Ramos (cell line): ENCODE data around the gene CHN1.

Experiments
- in situ Hi-C: fragments of 300-500 bp; cut with MboI; formaldehyde crosslinking; loops from one replicate; pipeline ENCODE4 v1.14.3; 2022; ENCODE audit warnings: low sequenced_read_pairs; ENCODE audit not compliant: unreplicated experiment

Gene CHN1, protein sequence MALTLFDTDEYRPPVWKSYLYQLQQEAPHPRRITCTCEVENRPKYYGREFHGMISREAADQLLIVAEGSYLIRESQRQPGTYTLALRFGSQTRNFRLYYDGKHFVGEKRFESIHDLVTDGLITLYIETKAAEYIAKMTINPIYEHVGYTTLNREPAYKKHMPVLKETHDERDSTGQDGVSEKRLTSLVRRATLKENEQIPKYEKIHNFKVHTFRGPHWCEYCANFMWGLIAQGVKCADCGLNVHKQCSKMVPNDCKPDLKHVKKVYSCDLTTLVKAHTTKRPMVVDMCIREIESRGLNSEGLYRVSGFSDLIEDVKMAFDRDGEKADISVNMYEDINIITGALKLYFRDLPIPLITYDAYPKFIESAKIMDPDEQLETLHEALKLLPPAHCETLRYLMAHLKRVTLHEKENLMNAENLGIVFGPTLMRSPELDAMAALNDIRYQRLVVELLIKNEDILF

DNA sequence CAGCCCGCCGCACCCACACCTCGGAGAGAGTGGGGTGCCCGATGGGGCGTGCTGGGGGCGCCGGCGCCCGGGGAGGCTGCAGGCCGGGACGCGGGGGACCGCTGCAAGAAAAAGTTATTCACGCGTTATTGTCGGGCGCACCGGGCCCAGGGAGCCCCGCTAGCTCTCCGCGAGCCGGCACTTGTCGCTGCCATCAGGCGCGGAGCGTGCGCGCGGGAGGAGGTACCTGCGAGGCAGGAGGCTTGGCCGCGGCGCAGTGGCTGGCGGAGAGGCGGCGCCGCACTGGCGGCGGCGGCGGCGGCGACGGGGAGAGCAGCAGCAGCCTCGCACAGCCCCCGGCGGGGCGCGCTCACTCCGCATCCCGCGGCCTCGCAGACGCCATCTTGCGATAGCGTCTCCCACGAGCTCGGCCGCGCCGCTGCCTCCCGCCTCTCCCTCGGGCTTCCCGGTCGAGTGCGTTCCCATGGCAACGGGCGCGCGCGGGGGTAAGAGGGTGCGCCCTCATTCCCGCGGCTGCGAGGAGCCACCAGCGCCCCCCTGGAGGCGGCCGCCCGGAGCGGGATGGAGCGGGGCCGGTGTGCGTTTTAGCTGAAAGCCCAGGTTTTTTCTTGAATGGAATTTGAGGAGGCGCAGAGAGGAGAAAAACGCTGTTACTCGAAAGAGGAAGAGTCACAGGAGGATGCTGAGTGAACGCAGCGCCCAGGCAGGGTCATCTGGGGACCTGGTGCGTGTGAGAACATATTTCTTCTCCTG lies at the start of gene CHN1:
Gene CHN1, minus strand, starts transcription at position 402 of the 753 bp plus-strand sequence. CDS start 469 bp downstream, outside the sequence.
- in situ Hi-C loops, result no loop called here

DNA sequence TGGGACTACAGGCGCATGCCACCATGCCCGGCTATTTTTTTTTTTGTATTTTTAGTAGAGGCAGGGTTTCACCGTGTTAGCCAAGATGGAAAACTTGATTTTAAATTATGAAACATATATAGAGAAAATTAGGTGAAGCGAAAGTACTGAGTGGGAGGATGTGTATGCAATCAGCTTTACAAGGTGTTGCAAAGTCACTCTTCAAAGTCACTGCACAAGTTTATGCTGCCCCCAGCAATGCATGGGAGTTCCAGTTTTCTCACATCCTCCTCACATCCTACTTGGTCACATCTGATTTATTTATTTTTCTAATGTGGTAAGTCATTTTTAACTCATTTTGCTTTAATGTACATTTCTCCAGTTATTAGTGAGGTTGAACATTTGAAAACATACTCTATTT lies 49.2 kb upstream of the CHN1 start:
- in situ Hi-C loops, result no loop called here

DNA sequence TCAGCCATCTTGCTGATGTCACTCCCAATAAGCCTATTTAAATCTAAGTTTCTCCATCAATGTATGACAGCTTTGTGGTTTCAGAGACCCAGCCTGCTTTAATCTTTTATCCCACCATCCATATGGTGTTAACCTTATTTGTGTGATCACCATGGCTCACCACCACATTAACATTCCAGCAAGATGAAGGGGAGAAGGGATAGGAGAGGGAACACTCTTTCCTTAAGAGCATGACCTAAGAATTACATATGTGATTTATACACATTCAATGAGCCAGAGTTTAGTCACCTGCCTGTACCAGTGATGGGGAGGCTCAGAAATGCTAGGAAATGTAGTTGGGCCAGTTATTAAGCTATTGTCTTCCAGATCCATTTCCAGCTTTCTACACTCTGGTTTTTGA lies 44.5 kb upstream of the CHN1 start:
- in situ Hi-C loops, result no loop called here

DNA sequence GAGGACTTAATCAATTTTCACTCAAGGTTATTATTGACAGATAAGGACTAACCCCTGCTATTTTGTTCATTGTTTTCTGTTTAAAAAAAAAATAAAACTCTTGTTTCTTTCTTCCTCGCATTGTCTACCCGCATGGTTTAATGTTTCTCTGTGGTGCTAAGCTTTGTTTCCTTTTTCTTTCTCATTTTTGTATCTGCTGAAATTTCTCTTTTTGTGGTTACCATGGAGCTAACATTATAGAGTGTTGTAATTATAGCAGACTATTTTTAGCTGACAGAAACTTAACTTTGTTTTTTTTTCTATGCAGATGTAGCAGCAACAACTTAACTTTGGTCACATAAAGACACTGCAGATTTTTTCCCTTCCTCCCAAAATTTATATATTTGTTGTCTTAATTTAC lies 43.1 kb upstream of the CHN1 start:
- in situ Hi-C loops, result no loop called here

DNA sequence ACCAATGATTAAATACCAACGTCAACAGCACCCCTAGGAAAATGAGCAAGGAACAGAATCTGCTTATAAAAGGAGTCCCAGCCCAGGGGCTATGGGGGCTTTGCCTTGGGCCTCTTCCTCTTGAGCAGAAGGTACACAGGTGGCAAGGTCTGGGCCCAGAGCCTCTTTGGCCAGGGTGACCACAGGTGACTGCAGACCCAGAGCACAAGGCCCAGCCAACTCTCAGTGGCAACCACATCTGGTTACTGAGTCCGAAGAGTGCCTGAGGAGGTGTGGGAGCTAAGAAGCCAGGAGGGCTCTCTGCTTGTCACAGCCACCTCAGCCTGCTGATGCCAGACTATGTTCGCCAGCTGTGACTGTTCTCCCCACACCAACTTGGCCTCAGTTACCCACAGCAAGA lies 34.3 kb upstream of the CHN1 start:
- in situ Hi-C loops, result no loop called here

DNA sequence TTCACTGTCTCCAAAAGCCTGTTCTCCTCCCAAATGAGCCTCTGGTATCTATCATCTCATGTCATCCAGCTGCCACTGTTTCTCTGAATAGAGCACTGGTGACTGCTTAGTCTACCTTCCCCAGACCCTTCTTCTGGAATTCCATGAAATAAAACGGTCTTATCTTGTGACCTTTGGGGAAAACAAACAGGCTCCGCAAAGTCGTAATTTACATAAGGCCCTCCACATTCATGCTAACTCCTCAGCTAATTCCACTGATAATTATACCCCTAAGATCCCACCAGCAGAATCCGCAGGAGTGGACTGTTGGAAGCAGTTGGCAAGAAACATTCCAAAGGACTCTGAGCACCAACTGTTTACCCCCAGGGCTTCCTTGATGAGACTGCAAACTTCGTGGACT lies 33.9 kb upstream of the CHN1 start:
- in situ Hi-C loops, result no loop called here

DNA sequence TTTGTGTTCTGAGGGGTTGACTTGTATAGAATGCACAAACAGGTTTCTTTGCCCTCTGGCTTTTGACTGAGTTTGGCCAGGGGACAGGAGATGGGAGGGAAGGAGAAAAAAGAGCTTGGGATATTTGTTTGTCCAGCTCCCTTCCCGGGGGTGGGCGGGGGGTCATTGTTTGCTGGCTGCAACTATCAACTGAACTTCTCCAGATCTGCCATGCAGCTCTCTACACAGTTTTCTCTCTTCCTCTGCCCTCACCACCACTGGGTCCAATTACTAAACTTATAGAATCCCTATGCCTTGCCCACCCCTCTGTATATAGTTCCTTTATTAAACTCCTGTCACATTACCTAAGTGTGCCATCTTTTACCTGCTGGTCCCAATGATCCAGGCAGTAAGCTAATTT lies 32.8 kb upstream of the CHN1 start:
- in situ Hi-C loops, result no loop called here

DNA sequence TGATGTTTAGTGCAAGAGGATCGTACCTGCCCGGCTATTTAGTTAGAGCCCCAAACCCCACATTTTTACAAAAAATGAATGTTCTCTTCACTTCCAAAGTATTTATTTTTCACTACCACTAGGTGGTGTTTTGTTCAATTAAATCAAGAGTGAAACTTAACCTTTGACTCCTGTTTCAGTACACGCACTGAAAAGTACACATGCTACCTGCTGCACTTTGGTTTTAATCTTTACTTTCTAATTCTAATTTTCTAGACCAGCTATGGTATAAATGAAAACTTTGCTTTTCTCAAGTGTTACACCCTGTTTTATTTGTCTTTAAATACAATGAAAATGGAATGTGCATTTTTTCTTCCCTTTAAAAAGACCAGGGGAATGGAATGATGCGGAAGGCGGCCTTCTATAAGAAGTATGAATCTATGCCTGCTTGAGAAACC lies 31.4 kb upstream of the CHN1 start:
- in situ Hi-C loops, result no loop called here

DNA sequence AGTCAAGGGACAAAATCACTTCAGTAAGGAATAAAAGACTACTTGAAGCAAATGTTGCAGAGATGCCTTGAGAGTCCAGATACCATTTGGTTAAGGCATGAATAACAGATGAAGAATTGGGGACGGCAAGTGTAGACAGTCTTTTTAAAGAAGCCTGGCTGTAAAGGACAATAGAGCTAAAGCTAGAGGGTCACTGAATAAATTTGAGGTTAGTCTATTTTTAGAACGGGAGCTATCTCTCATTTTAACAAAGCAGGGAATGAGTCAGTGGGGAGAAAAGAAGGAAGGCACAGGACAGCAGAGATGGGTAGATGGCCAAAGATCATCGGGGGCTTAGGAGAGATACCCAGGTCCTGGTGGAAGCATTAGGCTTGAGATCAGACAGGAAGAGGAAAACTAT lies 30.6 kb upstream of the CHN1 start:
- in situ Hi-C loops, result no loop called here

DNA sequence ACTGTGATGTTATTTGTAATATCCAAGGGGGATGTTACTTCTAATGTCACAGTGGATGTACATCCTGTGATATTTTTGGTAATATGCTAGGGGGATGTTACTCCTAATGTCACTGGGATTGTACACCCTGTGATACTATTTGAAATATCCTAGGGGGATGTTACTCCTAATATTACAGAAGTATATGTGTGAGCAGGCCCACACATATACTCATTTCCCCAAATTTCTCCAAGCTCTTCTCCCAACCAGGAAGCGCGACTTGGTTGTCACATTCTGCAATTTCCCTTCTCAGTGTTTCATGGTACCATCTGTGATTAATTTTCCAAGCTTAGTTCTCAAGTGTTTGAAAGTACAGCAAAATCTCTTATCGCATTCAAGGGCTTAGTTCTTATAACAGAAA lies 29.5 kb upstream of the CHN1 start:
- in situ Hi-C loops, result no loop called here

DNA sequence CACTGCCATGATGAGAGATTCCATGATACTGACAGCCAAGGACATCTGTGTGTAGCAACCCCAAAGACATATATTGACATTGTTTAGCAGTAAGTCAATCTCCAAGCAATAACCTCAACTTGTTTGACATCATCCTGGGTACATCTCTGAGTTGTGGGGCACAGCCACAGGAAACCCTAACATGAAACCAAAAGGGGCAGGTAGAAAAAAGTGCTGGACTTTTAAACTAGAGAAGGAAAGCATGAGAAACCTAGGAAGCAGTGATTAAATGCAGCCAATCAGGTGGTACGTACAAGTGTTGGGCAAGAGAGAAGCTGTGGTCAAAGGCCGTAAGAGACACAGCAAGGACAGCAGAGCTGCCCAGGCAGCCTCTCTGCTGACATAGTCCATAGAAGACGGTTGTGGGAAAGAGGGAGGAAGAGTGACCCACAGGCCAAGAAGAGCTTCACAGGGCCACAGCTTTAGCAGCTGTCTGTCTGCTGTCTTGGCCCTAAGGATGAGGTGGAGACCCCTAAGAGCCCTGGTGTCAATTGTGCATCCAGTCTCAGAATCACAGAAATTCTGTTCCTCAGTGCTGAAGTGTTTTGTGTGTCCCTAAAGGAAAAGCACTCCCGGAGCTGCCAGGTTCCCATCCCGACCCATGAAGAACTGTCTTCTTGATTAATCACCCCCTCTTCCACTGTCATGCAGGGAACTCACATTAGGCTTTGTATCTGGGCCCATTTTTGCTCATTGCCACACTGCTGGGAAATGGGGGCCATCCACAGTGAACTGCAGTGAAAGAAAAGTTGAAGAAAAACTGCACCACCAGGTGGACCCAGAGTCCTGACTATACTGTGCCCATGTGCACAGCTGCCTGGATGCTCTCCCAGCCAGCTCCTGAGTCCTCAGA lies 25.4 kb upstream of the CHN1 start:
- in situ Hi-C loops, result no loop called here

DNA sequence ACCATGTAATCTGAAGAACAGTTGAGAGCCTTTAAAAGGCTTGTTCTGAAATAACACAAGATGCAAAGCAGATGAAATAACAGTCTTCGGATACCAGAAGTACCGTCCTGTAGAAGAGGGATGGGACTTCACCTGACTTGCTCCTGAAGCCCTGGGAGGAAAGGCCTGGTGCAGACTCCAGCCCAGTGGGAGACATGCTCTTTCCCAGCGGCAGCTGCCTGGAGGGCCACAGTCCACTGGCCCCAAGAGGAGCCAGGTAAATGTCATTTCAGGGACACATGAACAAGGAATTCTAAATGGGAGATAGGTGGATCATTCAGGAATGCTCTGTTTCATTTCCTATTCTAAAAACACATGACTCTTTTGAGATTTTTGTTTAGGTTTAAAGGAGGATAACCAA lies 22.6 kb upstream of the CHN1 start:
- in situ Hi-C loops, result no loop called here

DNA sequence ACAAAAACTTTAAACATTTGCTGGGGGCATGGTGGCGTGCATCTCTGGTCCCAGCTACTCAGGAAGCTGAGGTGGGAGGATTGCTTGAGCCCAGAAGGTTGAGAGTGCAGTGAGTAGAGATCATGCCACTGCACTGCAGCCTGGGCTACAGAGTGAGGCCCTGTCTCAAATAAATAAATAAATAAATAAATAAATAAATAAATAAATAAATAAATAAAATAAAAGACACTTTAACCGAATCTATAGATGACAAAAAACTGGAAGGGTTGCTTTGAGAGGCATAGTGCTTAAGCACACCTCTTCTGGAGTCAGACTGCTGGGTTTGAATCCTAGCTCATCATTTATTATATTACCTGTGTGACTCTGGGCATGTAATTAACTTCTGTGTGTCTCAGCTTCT lies 21.2 kb upstream of the CHN1 start:
- in situ Hi-C loops, result no loop called here

DNA sequence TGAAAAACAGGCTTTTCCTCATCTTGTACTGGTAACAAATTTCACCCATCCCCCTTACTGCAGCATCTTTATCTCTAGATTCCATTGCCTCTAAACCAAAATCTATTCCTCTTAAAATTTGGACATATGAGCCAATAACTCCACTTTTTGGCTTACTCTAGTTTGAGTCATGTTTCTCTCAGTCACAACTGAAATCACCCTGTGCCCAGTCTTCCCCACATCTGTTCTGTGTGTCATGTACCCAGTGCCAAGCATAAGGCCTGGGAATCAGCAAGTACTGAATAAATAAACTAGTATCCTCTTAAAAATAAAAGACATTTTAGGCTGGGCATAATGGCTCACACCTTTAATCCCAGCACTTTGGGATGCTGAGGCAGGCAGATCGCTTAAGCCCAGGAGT lies 20.8 kb upstream of the CHN1 start:
- in situ Hi-C loops, result no loop called here

DNA sequence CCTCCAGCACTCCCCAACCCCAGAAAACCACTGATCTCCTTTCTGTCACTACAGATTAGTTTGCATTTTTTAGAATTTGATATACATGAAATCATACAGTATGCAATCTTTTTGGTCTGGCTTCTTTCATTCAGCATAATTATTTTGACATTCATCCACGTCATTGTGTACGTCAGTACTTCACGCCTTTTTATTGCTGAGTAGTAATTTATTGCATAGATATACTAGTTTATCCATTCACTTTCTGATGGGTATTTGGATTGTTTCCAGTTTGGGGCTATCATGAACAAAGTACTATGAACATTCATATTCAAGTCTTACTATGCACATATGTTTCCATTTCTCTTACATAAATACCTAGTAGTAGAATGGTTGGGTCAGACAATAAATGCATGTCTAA lies 20.1 kb upstream of the CHN1 start:
- in situ Hi-C loops, result no loop called here

DNA sequence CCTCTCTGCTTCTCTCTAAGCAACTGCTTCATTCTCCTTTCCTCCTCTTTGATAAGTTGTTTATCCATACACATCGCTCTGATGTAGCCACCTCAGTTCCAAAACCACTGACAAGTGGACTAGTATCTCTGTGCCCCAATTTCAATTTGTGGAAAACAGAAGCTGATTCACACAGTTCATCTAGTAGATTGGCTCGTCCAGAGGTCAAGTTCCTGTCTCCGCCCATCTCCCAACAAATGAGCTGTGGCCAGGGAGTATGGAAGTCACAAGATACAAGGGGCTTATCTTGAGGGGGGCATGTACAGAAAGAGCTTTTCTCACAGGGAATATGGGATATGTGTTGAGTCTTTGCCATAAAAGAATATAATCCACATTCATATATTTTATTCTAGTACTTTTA lies 17.7 kb upstream of the CHN1 start:
- in situ Hi-C loops, result no loop called here

DNA sequence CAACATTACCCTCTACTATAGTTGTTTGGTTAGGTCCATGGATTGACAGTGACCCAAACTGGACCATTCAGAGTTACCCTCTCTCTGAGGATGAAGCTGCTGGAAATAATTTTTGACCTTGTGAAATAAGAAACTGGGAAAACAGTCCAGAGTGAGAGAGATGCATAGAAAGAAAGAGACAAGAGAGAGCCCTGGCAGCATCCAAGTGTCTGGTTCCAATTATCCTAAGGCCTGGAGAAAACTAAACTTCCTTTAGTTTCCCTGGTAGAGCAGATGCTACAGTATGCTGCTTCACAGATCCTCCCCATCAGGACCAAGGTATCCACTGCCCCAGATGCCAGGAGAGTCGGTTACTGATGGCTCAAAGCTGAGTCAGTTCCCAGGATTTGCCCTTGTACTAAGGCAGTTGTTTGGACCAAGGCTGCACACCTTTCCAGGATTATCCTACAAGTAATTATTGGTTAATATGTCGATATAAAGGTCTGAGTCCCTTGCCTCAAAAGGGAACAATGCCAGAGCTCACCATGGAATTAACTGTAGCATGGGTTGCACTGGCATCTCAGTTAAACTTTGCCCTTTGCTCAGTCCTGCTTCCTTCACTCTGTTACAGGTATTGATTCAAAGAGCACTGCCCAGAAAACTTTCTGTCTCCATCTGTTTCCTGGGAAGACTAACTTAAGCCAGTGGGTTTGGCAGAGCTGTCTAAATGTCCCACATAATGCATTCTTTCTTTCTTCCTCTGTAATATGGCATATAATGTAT lies 14.6 kb upstream of the CHN1 start:
- in situ Hi-C loops, result no loop called here

DNA sequence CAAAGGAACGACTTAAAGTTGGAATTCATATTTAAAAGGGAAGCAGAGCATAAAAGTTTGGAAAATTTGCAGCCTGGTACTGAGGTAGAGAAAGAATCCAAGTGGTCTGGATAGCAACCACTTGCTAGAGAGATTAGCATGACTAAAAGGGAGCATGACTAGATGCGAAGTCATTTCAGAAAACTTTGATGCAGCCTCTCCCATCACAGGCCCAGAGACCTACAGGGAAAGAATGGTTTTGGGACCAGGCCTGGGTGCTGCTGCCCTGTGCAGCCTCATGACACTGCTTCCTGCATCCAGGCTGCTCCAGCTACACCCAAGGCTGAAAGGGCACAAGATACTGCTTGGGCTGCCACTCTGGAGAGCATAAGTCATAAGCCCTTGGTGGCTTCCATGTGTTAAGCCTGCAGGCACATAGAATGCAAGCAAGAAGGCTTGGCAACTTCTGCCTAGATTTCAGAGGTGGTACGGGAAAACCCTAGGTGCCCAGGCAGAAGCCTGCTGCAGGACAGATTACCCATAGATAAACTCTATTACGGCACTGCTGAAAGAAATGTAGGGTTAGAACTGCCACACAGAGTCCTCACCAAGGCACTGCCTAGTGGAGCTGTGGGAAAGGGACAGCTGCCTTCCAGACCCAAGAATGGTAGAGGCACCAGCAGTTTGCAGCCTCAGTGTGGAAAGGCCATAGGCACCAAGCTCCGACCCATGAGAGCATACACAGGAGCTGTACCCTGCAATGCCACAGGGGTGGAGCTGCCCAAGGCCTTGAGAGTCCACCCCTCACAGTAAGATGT lies 12.6 kb upstream of the CHN1 start:
- in situ Hi-C loops, result no loop called here

DNA sequence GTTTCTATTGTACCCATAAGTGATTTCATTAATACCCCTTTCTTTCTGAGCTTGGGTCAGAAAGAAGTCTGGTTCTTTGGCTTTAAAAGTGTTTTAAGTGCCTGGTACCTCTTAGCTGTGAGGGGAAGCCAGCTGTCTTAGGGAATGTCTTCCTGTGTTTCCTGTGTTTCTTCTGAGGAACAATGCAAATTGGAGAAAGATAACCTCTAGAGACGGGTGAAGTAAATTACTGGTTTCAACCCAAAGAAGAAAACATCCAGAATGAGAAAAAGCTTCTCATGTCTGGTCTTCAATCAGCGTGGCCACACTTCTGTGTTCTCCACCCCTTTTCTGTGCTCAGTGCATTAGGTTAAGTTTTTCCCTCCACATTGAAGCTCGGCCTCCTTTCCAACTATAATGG lies 10.2 kb upstream of the CHN1 start:
- in situ Hi-C loops, result no loop called here
